Measurements from ENCODE around the gene ELL. TPM values are rescaled to one million over a fixed set of nuclear protein-coding genes. Genes with fewer than 3 reads are reported as not detected.

ELL gene
- total and polyA plus RNA-seq, 9 of the 15 experiments (the other 6 are each of a cell fraction or from before 2014, with no cell fraction given) = 0.24 to 22.5 (median 4.1) TPM

GRCh38 chr19:18518639-18519038 lies 3.2 kb downstream of the ELL start:
- no peaks in the 10 kb centered on the region for H3K9me3 ChIP-seq (replicated peaks; ENCODE audit: control insufficient read depth, insufficient read depth, low read depth, low read length)
- BruUV-seq (replicated peaks) = no TSS peak
- H3K27me3 ChIP-seq (ENCODE audit: control insufficient read depth in 2 of 2, insufficient read depth in 2 of 2, low read length in 2 of 2) = no peaks in the 10 kb centered on the region
- H3K9ac ChIP-seq (ENCODE audit: insufficient read depth in 1 of 2, low read depth in 2 of 2, low read length in 2 of 2) = peak overlapping the region in 1 of 2 experiments; percentile 41; a peak in 1 of 4 replicates
- CTCF ChIA-PET (ENCODE audit: low intra/inter-chr PET ratio) = no interaction called here
- H3K36me3 ChIP-seq (ENCODE audit: control insufficient read depth, insufficient read depth, low read length) = peaks cover 13% of the 10 kb centered on the region
- no peak overlapping the region for H3K4me2 ChIP-seq (ENCODE audit: insufficient read depth, low read length)
- no peak for ATAC-seq
- peaks cover 46% of the 10 kb centered on the region for H4K20me1 ChIP-seq (replicated peaks; ENCODE audit: control insufficient read depth, insufficient read depth, low read length)
- WGBS (ENCODE audit: insufficient coverage, low coverage, missing lambda C conversion rate) = 88% methylated on average over 7 of the region's 9 CpGs
- intact Hi-C loops (cut with micrococcal nuclease) = no loop called here
- POLR2A ChIA-PET = interaction anchor here (1.1 to 7.0 kb wide), 3 partner anchors 10 to 15 kb away, joined by 3 to 84 read pairs (median 5); no protein-coding TSS in a partner anchor
- no peak overlapping the region for H3K27ac ChIP-seq (ENCODE audit: extremely low read depth, low read depth, low read length)
- in situ Hi-C loops (cut with MboI) = no loop called here
- DNase-seq (ENCODE audit: extremely low read depth in 1 of 4, low spot score in 3 of 4) = no peak
- H3K79me2 ChIP-seq (ENCODE audit: control insufficient read depth, insufficient read depth, low read length) = peaks cover 80% of the 10 kb centered on the region
- no peak overlapping the region for H3K4me3 ChIP-seq
- peaks cover 20 to 37% of the 10 kb centered on the region in 2 experiments for H3K4me1 ChIP-seq (replicated peaks in 1 of 2; ENCODE audit: control insufficient read depth in 2 of 2, insufficient read depth in 2 of 2, low read length in 2 of 2)
- no peak overlapping the region for H2AFZ ChIP-seq (ENCODE audit: low read depth, low read length)
- H3K9me1 ChIP-seq (ENCODE audit: control insufficient read depth, insufficient read depth, low read length) = peaks cover 14% of the 10 kb centered on the region
- no peak for FAIRE-seq
- no peak for TF ChIP-seq RBM15 (IDR thresholded peaks at IDR 0.05; ENCODE audit: insufficient read depth, low read length)
- TF ChIP-seq ZNF253 (CRISPR knock-in tag; conservative IDR thresholded peaks at IDR 0.05) = no peak
- no peak for TF ChIP-seq BDP1 (IDR thresholded peaks at IDR 0.05; ENCODE audit: insufficient read depth, insufficient read length)
- no peak for TF ChIP-seq RNF219 (CRISPR knock-in tag; IDR thresholded peaks at IDR 0.05)
- no peak for TF ChIP-seq FOXJ3 (CRISPR knock-in tag; IDR thresholded peaks at IDR 0.05)
- TF ChIP-seq KAT8 (IDR thresholded peaks at IDR 0.05; ENCODE audit: low read depth) = no peak
- no peak for TF ChIP-seq ZNF133 (CRISPR knock-in tag; IDR thresholded peaks at IDR 0.05)
- no peak for TF ChIP-seq TFE3 (CRISPR knock-in tag; IDR thresholded peaks at IDR 0.05)
- no peak for TF ChIP-seq CTCF (IDR thresholded peaks at IDR 0.05 in 2 of 3, conservative IDR thresholded peaks at IDR 0.05 in 1 of 3; ENCODE audit: insufficient read depth in 2 of 3, low read depth in 1 of 3, low read length in 3 of 3)
- TF ChIP-seq PATZ1 (CRISPR knock-in tag; IDR thresholded peaks at IDR 0.05; ENCODE audit: borderline replicate concordance) = no peak
- TF ChIP-seq ZNF140 (CRISPR knock-in tag; IDR thresholded peaks at IDR 0.05) = no peak
- TF ChIP-seq SRSF7 (optimal IDR thresholded peaks at IDR 0.05; ENCODE audit: low read depth, low read length) = no peak
